ENCODE results near the gene TMEM185A.
"Not testable (repeated sequence)": the region's sequence is repeated elsewhere in the genome, so short reads cannot be mapped to it uniquely, and the experiment has no call there.

GRCh38 chrX:149547782-149548181, 83.8 kb downstream of the TMEM185A start:
- not testable (repeated sequence) for TF ChIP-seq CTCF (IDR thresholded peaks at IDR 0.05; ENCODE audit: poor library complexity, severe bottlenecking); POLR2AphosphoS5 (IDR thresholded peaks at IDR 0.05); MXI1 (conservative IDR thresholded peaks at IDR 0.05; ENCODE audit: poor library complexity, severe bottlenecking); EP300 (conservative IDR thresholded peaks at IDR 0.05; ENCODE audit: poor library complexity, severe bottlenecking)

All from neural cell (in vitro differentiated cells).